HL-60 (cell line): Measurements from ENCODE around the gene GPLD1.

Source experiments
- DNase-seq, 2 experiments: peaks; one replicate each; pipeline ENCODE4 v3.0.0-alpha.2; 2010 to 2020; ENCODE audit warnings: low read depth in 1 of 2, low spot score in 1 of 2
- H3K27ac ChIP-seq: fragments of 250-450 bp; sonication (Bioruptor Pico); replicated peaks from 2 replicates; pipeline ENCODE4 v1.5.1; 2020; ENCODE audit warnings: mild to moderate bottlenecking, moderate library complexity
- H3K27me3 ChIP-seq: fragments of 250-450 bp; sonication (Bioruptor Pico); 2 replicates; pipeline ENCODE4 v1.5.1; 2021; ENCODE audit warnings: mild to moderate bottlenecking, moderate library complexity; ENCODE audit not compliant: insufficient read depth, poor library complexity, severe bottlenecking
- H3K4me3 ChIP-seq: replicated peaks from 2 replicates; pipeline ENCODE4 v1.5.1; 2011; ENCODE audit warnings: mild to moderate bottlenecking, control low read depth, low read length; ENCODE audit not compliant: insufficient read depth
- GABPA ChIP-seq: IDR thresholded peaks from 2 replicates; pipeline ENCODE4 v1.6.1; 2012; ENCODE audit warnings: low read depth
- POLR2AphosphoS5 ChIP-seq: IDR thresholded peaks from 2 replicates; pipeline ENCODE4 v1.6.1; 2012; ENCODE audit warnings: low read depth
- SPI1 ChIP-seq: IDR thresholded peaks from 2 replicates; pipeline ENCODE4 v1.6.1; 2012; ENCODE audit warnings: low read depth, mild to moderate bottlenecking, borderline replicate concordance
- TF ChIP-seq, protein P1 (sequence below): IDR thresholded peaks from 2 replicates; pipeline ENCODE4 v1.6.1; 2012; ENCODE audit warnings: low read depth; ENCODE audit not compliant: insufficient replicate concordance
- TF ChIP-seq, protein P2 (sequence below): IDR thresholded peaks from one replicate; pipeline ENCODE4 v1.5.1; 2011; ENCODE audit warnings: low read length, control low read depth, inconsistent platforms; ENCODE audit not compliant: insufficient read depth

The GPLD1 gene

DNA sequence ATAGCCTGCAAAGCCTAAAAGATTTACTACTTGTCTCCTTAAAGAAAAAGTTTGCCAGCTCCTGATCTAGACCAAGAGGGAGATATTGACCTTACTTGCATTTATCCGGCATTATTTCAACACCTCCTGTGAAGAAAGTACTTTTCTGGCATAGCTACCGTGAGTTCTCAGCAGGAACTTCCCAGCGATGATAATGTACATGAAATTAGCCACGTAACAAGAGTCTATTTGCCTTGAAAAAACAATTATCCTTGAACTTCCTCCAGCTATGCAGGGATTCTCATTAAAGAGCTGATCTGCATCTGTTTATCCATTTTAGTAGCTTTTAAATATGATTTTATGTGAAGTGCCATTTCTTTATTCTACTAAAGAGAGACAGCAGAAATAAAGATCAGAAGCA, 47.1 kb upstream of the GPLD1 start:
- no peak overlapping the region for H3K4me3 ChIP-seq
- DNase-seq = no peak
- no peaks in the 10 kb centered on the region for H3K27me3 ChIP-seq
- TF ChIP-seq, protein P1, sequence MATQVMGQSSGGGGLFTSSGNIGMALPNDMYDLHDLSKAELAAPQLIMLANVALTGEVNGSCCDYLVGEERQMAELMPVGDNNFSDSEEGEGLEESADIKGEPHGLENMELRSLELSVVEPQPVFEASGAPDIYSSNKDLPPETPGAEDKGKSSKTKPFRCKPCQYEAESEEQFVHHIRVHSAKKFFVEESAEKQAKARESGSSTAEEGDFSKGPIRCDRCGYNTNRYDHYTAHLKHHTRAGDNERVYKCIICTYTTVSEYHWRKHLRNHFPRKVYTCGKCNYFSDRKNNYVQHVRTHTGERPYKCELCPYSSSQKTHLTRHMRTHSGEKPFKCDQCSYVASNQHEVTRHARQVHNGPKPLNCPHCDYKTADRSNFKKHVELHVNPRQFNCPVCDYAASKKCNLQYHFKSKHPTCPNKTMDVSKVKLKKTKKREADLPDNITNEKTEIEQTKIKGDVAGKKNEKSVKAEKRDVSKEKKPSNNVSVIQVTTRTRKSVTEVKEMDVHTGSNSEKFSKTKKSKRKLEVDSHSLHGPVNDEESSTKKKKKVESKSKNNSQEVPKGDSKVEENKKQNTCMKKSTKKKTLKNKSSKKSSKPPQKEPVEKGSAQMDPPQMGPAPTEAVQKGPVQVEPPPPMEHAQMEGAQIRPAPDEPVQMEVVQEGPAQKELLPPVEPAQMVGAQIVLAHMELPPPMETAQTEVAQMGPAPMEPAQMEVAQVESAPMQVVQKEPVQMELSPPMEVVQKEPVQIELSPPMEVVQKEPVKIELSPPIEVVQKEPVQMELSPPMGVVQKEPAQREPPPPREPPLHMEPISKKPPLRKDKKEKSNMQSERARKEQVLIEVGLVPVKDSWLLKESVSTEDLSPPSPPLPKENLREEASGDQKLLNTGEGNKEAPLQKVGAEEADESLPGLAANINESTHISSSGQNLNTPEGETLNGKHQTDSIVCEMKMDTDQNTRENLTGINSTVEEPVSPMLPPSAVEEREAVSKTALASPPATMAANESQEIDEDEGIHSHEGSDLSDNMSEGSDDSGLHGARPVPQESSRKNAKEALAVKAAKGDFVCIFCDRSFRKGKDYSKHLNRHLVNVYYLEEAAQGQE = no peak
- TF ChIP-seq, protein P2, sequence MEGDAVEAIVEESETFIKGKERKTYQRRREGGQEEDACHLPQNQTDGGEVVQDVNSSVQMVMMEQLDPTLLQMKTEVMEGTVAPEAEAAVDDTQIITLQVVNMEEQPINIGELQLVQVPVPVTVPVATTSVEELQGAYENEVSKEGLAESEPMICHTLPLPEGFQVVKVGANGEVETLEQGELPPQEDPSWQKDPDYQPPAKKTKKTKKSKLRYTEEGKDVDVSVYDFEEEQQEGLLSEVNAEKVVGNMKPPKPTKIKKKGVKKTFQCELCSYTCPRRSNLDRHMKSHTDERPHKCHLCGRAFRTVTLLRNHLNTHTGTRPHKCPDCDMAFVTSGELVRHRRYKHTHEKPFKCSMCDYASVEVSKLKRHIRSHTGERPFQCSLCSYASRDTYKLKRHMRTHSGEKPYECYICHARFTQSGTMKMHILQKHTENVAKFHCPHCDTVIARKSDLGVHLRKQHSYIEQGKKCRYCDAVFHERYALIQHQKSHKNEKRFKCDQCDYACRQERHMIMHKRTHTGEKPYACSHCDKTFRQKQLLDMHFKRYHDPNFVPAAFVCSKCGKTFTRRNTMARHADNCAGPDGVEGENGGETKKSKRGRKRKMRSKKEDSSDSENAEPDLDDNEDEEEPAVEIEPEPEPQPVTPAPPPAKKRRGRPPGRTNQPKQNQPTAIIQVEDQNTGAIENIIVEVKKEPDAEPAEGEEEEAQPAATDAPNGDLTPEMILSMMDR = no peak
- TF ChIP-seq GABPA (no peak), POLR2AphosphoS5 (no peak), SPI1 (no peak)
- H3K27ac ChIP-seq = no peak overlapping the region

DNA sequence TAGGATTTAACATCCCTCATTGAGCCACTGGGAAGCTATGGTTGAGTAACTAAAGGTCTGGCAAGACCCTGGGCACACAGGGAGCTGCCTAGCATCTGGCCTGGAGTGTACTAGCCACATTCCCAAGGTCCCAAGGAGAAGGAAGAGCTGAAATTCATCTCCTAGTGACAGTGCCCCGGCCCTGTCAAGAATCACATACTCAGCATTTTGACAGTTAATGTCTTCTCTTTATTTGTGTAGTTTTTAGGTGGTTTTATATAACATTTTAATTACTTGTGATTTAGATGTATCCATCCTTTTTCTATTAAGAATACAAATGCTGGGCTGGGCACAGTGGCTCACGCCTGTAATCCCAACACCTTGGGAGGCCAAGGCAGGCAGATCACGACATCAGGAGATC, 45.8 kb upstream of the GPLD1 start:
- no peaks in the 10 kb centered on the region for H3K27me3 ChIP-seq
- no peak overlapping the region for H3K4me3 ChIP-seq
- no peak for DNase-seq
- no peak overlapping the region for H3K27ac ChIP-seq
- TF ChIP-seq, protein P1 = no peak
- TF ChIP-seq, protein P2 = no peak
- TF ChIP-seq POLR2AphosphoS5 (no peak), GABPA (no peak), SPI1 (no peak)

DNA sequence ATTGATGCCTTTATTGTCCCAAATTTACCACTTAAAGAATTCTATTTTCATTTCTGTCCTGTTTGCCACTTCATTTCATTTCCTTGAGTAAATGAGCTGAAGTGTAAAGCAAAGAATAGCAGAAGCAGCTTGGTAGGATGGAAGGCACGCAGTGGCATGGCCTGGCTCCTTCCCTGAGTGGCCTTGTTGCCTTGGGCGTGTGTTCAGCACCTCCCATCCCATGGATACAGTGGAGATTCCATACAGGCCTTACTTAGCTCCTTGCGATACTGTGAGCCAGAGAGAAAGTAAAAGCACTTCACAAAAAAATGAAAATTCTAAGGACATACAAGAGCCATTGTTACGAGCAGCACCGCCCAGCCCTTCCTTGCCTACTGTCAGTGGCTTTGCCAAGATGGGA, 45.0 kb upstream of the GPLD1 start:
- Histone ChIP-seq H3K27ac (no peak overlapping the region), H3K27me3 (no peaks in the 10 kb centered on the region), H3K4me3 (no peak overlapping the region)
- DNase-seq = no peak
- TF ChIP-seq, protein P1 = no peak
- no peak for TF ChIP-seq POLR2AphosphoS5
- no peak for TF ChIP-seq SPI1
- TF ChIP-seq, protein P2 = no peak
- TF ChIP-seq GABPA = no peak
